GM15510 (cell line): ENCODE data around the gene ZCCHC24.

ENCODE experiments used
- POLR2A ChIP-seq: IDR thresholded peaks from 3 replicates; pipeline ENCODE4 v1.6.1; 2011; ENCODE audit warnings: borderline replicate concordance; ENCODE audit not compliant: insufficient read length; ENCODE audit errors: extremely low read depth

The ZCCHC24 gene

GRCh38 chr10:79378383-79378646 lies 67.1 kb downstream of the ZCCHC24 start:
- no peak for TF ChIP-seq POLR2A

GRCh38 chr10:79377557-79378382 lies 67.7 kb downstream of the ZCCHC24 start:
- TF ChIP-seq POLR2A: no peak

- no peak for TF ChIP-seq POLR2A
Observed at GRCh38 chr10:79376751-79377556, 68.5 kb downstream of the ZCCHC24 start.

- no peak for TF ChIP-seq POLR2A
Observed at GRCh38 chr10:79376078-79376628, 69.3 kb downstream of the ZCCHC24 start.

GRCh38 chr10:79375321-79376077 lies 69.9 kb downstream of the ZCCHC24 start:
- no peak for TF ChIP-seq POLR2A

- TF ChIP-seq POLR2A: no peak
Observed at GRCh38 chr10:79374312-79375191, 70.9 kb downstream of the ZCCHC24 start.

- no peak for TF ChIP-seq POLR2A
Observed at GRCh38 chr10:79372871-79373270, 72.6 kb downstream of the ZCCHC24 start.

- TF ChIP-seq POLR2A: no peak
Observed at GRCh38 chr10:79367426-79368189, 77.8 kb downstream of the ZCCHC24 start.

- no peak for TF ChIP-seq POLR2A
Observed at GRCh38 chr10:79361726-79362397, 83.6 kb downstream of the ZCCHC24 start.

- no peak for TF ChIP-seq POLR2A
Observed at GRCh38 chr10:79360499-79361342, 84.7 kb downstream of the ZCCHC24 start.

GRCh38 chr10:79359816-79360498 lies 85.5 kb downstream of the ZCCHC24 start:
- no peak for TF ChIP-seq POLR2A

GRCh38 chr10:79358811-79359210 lies 86.6 kb downstream of the ZCCHC24 start:
- no peak for TF ChIP-seq POLR2A

GRCh38 chr10:79357180-79357579 lies 88.2 kb downstream of the ZCCHC24 start:
- TF ChIP-seq POLR2A: no peak
